Measurements from ENCODE around the gene RUNX2.

DNA sequence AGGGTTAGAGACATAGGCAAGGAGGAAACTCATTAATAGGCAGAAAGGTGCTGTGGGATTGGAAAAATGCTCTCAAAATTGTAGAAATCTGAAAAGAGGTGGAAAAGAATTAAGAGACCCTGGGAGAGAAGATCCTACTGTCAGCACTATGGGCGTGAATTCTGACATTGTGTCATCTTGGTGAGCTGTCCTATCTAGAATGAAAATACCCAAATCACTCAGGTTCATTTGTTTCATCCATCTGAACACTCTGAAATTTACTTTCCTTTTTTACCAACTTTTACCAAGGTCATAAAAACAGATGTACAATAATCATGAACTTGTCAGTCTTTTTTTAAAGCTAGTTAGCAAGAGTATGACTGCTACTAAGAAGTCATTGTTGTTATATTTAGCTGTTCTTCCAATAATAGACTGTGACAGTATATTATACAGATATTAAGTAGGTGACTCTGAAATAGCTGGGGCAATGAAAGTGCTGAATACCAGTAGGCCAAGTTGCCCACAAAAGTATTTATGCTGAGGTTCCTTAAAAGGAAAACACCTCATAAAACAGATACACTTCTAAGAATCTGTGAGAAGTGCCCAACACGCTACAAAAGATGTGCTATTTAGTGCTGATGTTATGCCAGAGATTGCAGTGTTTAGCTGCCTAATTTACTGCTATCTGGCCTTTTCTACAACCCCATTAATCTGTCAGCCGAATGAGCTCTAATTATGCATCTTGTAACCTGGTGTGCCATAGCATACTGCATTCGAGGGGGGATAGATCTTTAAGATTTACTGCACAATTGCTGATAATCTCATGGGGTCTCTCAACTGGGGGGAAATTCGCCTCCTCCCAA, 267.1 kb downstream of the RUNX2 start:
- TF ChIP-seq POLR2A (IDR thresholded peaks at IDR 0.05), result no peak
- TF ChIP-seq, protein P1, sequence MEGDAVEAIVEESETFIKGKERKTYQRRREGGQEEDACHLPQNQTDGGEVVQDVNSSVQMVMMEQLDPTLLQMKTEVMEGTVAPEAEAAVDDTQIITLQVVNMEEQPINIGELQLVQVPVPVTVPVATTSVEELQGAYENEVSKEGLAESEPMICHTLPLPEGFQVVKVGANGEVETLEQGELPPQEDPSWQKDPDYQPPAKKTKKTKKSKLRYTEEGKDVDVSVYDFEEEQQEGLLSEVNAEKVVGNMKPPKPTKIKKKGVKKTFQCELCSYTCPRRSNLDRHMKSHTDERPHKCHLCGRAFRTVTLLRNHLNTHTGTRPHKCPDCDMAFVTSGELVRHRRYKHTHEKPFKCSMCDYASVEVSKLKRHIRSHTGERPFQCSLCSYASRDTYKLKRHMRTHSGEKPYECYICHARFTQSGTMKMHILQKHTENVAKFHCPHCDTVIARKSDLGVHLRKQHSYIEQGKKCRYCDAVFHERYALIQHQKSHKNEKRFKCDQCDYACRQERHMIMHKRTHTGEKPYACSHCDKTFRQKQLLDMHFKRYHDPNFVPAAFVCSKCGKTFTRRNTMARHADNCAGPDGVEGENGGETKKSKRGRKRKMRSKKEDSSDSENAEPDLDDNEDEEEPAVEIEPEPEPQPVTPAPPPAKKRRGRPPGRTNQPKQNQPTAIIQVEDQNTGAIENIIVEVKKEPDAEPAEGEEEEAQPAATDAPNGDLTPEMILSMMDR (IDR thresholded peaks at IDR 0.05), result no peak

Data from Peyer's patch (tissue), 4 donors.